Right renal cortex interstitium (tissue), 3 donors: Measurements from ENCODE around the gene LIPC. TPM values are rescaled to one million over a fixed set of nuclear protein-coding genes. Genes with fewer than 3 reads are reported as not detected.

Source experiments
- DNase-seq, 3 donors: peaks; one replicate each; pipeline ENCODE4 v3.0.0-alpha.2; 2013; ENCODE audit warnings: low read depth in 3 of 3, low spot score in 2 of 3
- polyA plus RNA-seq, 3 donors: library from polyadenylated mRNA; unstranded; fragments of 120-200 nt; gene quantifications; one replicate each; pipeline ENCODE4 v1.2.1, GENCODE V29; 2013; ENCODE audit not compliant: insufficient read length in 3 of 3

Gene LIPC
- polyA plus RNA-seq, 3 donors = 11.8 to 15.5 (median 14.0) TPM

GRCh38 chr15:58490888-58491473 is 59.2 kb downstream of the LIPC start:
- DNase-seq = no peak

GRCh38 chr15:58491499-58492202 is 59.9 kb downstream of the LIPC start:
- DNase-seq = no peak

- no peak for DNase-seq
Measured at GRCh38 chr15:58492661-58493397, 61.0 kb downstream of the LIPC start.

- no peak for DNase-seq
Measured at GRCh38 chr15:58494567-58494966, 62.8 kb downstream of the LIPC start.

GRCh38 chr15:58495891-58496408 is 64.2 kb downstream of the LIPC start:
- DNase-seq = no peak

GRCh38 chr15:58497046-58497785 is 65.4 kb downstream of the LIPC start:
- no peak for DNase-seq

- DNase-seq = no peak
Measured at GRCh38 chr15:58498821-58499580, 67.2 kb downstream of the LIPC start.

- no peak for DNase-seq
Measured at GRCh38 chr15:58501006-58501405, 69.2 kb downstream of the LIPC start.

GRCh38 chr15:58501636-58502188 is 69.9 kb downstream of the LIPC start:
- DNase-seq = no peak

- DNase-seq = no peak
Measured at GRCh38 chr15:58503139-58504027, 71.6 kb downstream of the LIPC start.

GRCh38 chr15:58504674-58505234 is 73.0 kb downstream of the LIPC start:
- no peak for DNase-seq

GRCh38 chr15:58505581-58505980 is 73.8 kb downstream of the LIPC start:
- no peak for DNase-seq

GRCh38 chr15:58506064-58506490 is 74.3 kb downstream of the LIPC start:
- no peak for DNase-seq

- DNase-seq = no peak
Measured at GRCh38 chr15:58506783-58507668, 75.2 kb downstream of the LIPC start.

GRCh38 chr15:58509556-58509955 is 77.8 kb downstream of the LIPC start:
- no peak for DNase-seq

- no peak for DNase-seq
Measured at GRCh38 chr15:58510715-58511598, 79.2 kb downstream of the LIPC start.

GRCh38 chr15:58511599-58511987 is 79.8 kb downstream of the LIPC start:
- no peak for DNase-seq
